WI38 (cell line): ENCODE results near the gene ICE1.

Experiments used
- H3K4me3 ChIP-seq: 2 replicates; pipeline ENCODE4 v1.5.1; 2011; ENCODE audit warnings: low read depth, mild to moderate bottlenecking, control low read depth, low read length
- CTCF ChIP-seq: IDR thresholded peaks from 2 replicates; pipeline ENCODE4 v1.5.1; 2012; ENCODE audit warnings: low read depth, mild to moderate bottlenecking, control low read depth, low read length

Gene ICE1

GRCh38 chr5:5436203-5436760 lies 13.8 kb downstream of the ICE1 start:
- TF ChIP-seq CTCF, result no peak
- H3K4me3 ChIP-seq, result no peak overlapping the region

GRCh38 chr5:5437227-5438172 lies 15.0 kb downstream of the ICE1 start:
- no peak for TF ChIP-seq CTCF

GRCh38 chr5:5451863-5452262 lies 29.4 kb downstream of the ICE1 start:
- H3K4me3 ChIP-seq, result no peak overlapping the region
- TF ChIP-seq CTCF, result no peak

More at GRCh38 chr5:5437227-5438172, 15.0 kb downstream of the ICE1 start:
- no peak overlapping the region for H3K4me3 ChIP-seq

GRCh38 chr5:5453131-5453530 lies 30.7 kb downstream of the ICE1 start:
- no peak for TF ChIP-seq CTCF
- no peak overlapping the region for H3K4me3 ChIP-seq

GRCh38 chr5:5454391-5454790 lies 31.9 kb downstream of the ICE1 start:
- no peak overlapping the region for H3K4me3 ChIP-seq
- no peak for TF ChIP-seq CTCF

- H3K4me3 ChIP-seq, result no peak overlapping the region
- no peak for TF ChIP-seq CTCF
Measured at GRCh38 chr5:5456858-5457257, 34.4 kb downstream of the ICE1 start.

GRCh38 chr5:5460311-5460710 lies 37.8 kb downstream of the ICE1 start:
- TF ChIP-seq CTCF, result no peak
- no peak overlapping the region for H3K4me3 ChIP-seq
